Measurements from ENCODE around the gene ZNF581.

Gene ZNF581

GRCh38 chr19:55643003-55643886, at the start of gene ZNF581:
Gene ZNF581, plus strand, starts transcription at chr19:55643649. Its CDS starts 923 bp downstream, at chr19:55644572.
- DNase-seq (ENCODE audit: low read depth) = peak; percentile 80

GRCh38 chr19:55594996-55595545, 48.4 kb upstream of the ZNF581 start:
- no peak for DNase-seq (ENCODE audit: low read depth)

GRCh38 chr19:55596304-55596703, 47.1 kb upstream of the ZNF581 start:
- no peak for DNase-seq (ENCODE audit: low read depth)

GRCh38 chr19:55597501-55597921, 45.9 kb upstream of the ZNF581 start:
- no peak for DNase-seq (ENCODE audit: low read depth)

- no peak for DNase-seq (ENCODE audit: low read depth)
Measured at GRCh38 chr19:55598034-55598433, 45.4 kb upstream of the ZNF581 start.

- DNase-seq (ENCODE audit: low read depth) = peak; percentile 90
Measured at GRCh38 chr19:55598719-55599467, 44.6 kb upstream of the ZNF581 start.

- peak; percentile 95 for DNase-seq (ENCODE audit: low read depth)
Measured at GRCh38 chr19:55599468-55599841, 44.0 kb upstream of the ZNF581 start, which contains the start of gene FIZ1. Gene FIZ1, minus strand, starts transcription at chr19:55599517. Its CDS starts 1,652 bp downstream, at chr19:55597865.

GRCh38 chr19:55599842-55600661, 43.4 kb upstream of the ZNF581 start, which contains the start of gene ZNF524:
Gene ZNF524, plus strand, starts transcription at chr19:55600288. Its CDS starts 1,825 bp downstream, at chr19:55602113.
- DNase-seq (ENCODE audit: low read depth) = peak; percentile 81

- DNase-seq (ENCODE audit: low read depth) = no peak
Measured at GRCh38 chr19:55600662-55601028, 42.8 kb upstream of the ZNF581 start.

GRCh38 chr19:55601084-55601483, 42.4 kb upstream of the ZNF581 start:
- no peak for DNase-seq (ENCODE audit: low read depth)

- no peak for DNase-seq (ENCODE audit: low read depth)
Measured at GRCh38 chr19:55602104-55603001, 41.1 kb upstream of the ZNF581 start.

- no peak for DNase-seq (ENCODE audit: low read depth)
Measured at GRCh38 chr19:55603115-55603514, 40.3 kb upstream of the ZNF581 start.

- DNase-seq (ENCODE audit: low read depth) = no peak
Measured at GRCh38 chr19:55603581-55604292, 39.7 kb upstream of the ZNF581 start.

GRCh38 chr19:55605207-55605636, 38.2 kb upstream of the ZNF581 start:
- DNase-seq (ENCODE audit: low read depth) = peak; percentile 99

GRCh38 chr19:55605637-55606470, 37.6 kb upstream of the ZNF581 start, which contains the start of gene ZNF865:
Gene ZNF865, plus strand, starts transcription at chr19:55605647. Its CDS starts 7,972 bp downstream, at chr19:55613619.
- DNase-seq (ENCODE audit: low read depth) = peak; percentile 57

- no peak for DNase-seq (ENCODE audit: low read depth)
Measured at GRCh38 chr19:55606471-55606787, 37.0 kb upstream of the ZNF581 start.

- no peak for DNase-seq (ENCODE audit: low read depth)
Measured at GRCh38 chr19:55606817-55607216, 36.6 kb upstream of the ZNF581 start.

GRCh38 chr19:55609326-55609725, 34.1 kb upstream of the ZNF581 start:
- DNase-seq (ENCODE audit: low read depth) = no peak

Measured in activated T-cell treated with anti-CD3 and anti-CD28 coated beads for 48 hours (primary cell).